NB4 (cell line): ENCODE measurements around the gene NPEPL1.

ENCODE experiments used
- DNase-seq: peaks from one replicate; pipeline ENCODE4 v3.0.0; 2010; ENCODE audit warnings: low read depth
- H3K4me3 ChIP-seq: one replicate; pipeline ENCODE4 v1.5.1; 2011; ENCODE audit warnings: mild to moderate bottlenecking, low read depth, low read length, moderate library complexity
- CTCF ChIP-seq: IDR thresholded peaks from one replicate; pipeline ENCODE4 v1.5.1; 2012; ENCODE audit warnings: low read depth, low read length
- MAX ChIP-seq: IDR thresholded peaks from 2 replicates; pipeline ENCODE4 v1.6.1; 2011; ENCODE audit warnings: low read depth, low read length
- MYC ChIP-seq: IDR thresholded peaks from 2 replicates; pipeline ENCODE4 v1.6.1; 2011; ENCODE audit warnings: low read depth, low read length
- POLR2A ChIP-seq: IDR thresholded peaks from 2 replicates; pipeline ENCODE4 v1.6.1; 2011; ENCODE audit warnings: mild to moderate bottlenecking; ENCODE audit not compliant: insufficient read length; ENCODE audit errors: extremely low read depth

The NPEPL1 gene

DNA sequence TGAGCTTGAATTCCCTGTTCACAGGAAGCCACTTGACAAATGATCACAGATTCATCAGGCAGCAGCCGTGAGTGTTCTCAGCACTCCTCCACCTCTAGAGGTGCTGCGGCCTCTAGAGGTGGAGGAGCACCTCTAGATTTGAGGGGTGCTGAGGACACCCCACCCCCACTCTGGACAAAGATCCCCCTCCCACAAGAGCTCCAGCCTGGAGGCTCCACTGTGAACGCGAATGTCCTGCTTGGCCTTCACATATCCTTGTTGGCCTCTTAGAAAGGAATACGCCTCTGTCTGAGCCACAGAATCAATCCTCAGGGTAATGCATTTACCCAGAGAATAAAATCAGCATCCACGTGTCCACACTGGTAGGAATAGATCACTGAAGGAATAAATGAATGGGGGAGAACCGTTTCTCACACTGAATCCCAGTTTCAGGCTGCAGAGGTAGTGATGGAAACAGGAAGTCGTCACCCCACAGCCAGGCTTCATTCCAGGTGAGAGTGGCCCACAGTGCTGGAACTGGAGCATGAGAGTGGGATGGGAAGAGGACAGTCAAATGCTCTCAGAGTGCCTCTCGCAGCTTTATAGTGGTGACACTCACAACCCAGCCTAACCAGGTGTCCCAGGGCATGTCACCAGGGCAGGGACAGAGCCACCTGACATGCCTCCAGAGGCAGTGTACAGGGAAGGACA lies 16.6 kb downstream of the NPEPL1 start:
- no peak overlapping the region for H3K4me3 ChIP-seq
- TF ChIP-seq POLR2A, result no peak
- no peak for TF ChIP-seq MAX
- TF ChIP-seq CTCF, result no peak
- TF ChIP-seq MYC, result no peak
- DNase-seq, result peak; percentile 0

DNA sequence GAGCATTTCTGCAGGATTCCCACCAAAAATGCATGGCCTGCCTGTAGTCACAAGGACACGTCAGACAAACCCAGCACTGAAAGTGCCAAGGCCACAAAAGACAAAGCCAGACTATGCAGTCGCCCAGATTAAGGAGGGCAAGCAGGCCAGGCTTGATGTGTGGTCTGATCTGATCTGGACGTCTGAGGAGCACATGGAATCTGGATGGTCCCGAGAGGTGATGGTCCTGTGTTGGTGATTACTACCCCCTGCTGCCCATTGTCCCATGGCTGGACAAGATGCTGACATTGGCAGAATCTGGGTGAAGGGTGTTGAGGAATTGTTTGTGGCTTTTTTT lies 17.1 kb downstream of the NPEPL1 start:
- DNase-seq, result peak; percentile 1
- TF ChIP-seq MAX, result no peak
- TF ChIP-seq MYC, result no peak
- TF ChIP-seq CTCF, result no peak
- no peak for TF ChIP-seq POLR2A
- H3K4me3 ChIP-seq, result no peak overlapping the region

DNA sequence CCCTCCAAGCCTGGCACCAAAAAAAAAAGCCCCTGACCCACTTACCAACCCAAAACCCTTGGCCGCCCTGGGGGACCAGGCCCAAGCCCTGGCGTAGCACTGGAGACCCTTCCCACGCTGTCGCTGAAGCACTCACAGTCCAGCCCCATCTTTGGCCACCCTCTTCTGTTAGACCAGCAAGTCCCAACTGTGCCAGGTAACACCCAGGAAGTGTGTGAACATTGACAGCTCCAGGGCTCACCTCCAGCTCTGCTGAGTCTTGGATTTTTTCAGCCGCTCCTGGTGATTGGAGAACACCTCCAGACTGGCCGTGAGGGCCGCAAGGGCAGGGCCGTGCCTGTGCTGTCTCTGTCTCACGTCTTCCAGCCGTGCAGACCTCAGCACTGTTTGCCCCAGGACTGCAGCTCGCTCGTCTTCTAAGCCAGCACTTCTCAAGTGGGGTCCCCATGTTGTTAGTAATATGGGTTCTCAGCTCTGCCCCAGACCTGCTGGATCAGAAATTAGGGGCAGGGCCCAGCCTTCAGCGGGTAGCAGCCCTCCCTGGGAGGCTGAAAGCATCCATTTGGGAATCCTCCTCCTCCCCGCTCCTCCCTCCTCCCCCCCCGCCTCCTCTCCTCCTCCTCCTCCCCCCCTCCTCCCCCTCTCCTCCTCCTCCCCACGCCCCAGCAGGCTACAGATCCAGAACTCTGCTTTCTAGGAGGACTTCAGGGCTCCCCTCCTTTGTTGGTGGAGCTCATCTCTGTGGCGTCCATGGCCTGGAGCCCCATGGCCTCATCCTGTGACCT lies 18.1 kb downstream of the NPEPL1 start:
- no peak overlapping the region for H3K4me3 ChIP-seq
- TF ChIP-seq CTCF, result no peak
- no peak for TF ChIP-seq MAX
- no peak for TF ChIP-seq POLR2A
- TF ChIP-seq MYC, result no peak
- DNase-seq, result peak; percentile 2

GRCh38 chr20:58711266-58712051 lies 18.9 kb downstream of the NPEPL1 start:
- peak; percentile 0 for DNase-seq
- TF ChIP-seq CTCF (no peak), MAX (no peak), MYC (no peak), POLR2A (no peak)
- no peak overlapping the region for H3K4me3 ChIP-seq

- DNase-seq, result peak; percentile 1
- no peak overlapping the region for H3K4me3 ChIP-seq
- TF ChIP-seq MAX, result no peak
- TF ChIP-seq CTCF, result no peak
- no peak for TF ChIP-seq MYC
- TF ChIP-seq POLR2A, result no peak
Observed at GRCh38 chr20:58712151-58712791, 19.7 kb downstream of the NPEPL1 start.
